MCF 10A (cell line): ENCODE data around the gene ZNF236. TPM values are rescaled to one million over a fixed set of nuclear protein-coding genes. Genes with fewer than 3 reads are reported as not detected.

Experiments
- BruUV-seq: library from RNA; stranded (reverse); fragments of 400-500 nt; replicated peaks from 2 replicates; lab custom pipeline; 2021; lab: Mats Ljungman, UMichigan
- CTCF ChIA-PET: fragments of 300-600 bp; sonication (Branson Sonifier 250); formaldehyde crosslinking; extraction: SDS; loops from one replicate; lab custom pipeline; 2021; ENCODE audit warnings: antibody characterized with exemption, inconsistent platforms; lab: Yijun Ruan, JAX
- POLR2A ChIA-PET: fragments of 300-600, 350-650 bp; sonication (Branson Sonifier 250); formaldehyde crosslinking; extraction: SDS; loops from one replicate; lab custom pipeline; 2020; ENCODE audit warnings: antibody characterized with exemption, inconsistent platforms; lab: Yijun Ruan, JAX
- DNase-seq: peaks from one replicate; pipeline ENCODE4 v3.0.0-alpha.2; 2018; ENCODE audit not compliant: unreplicated experiment
- H3K27ac Mint-ChIP-seq: one replicate; pipeline ENCODE4 v1.8.0; 2022; ENCODE audit warnings: mild to moderate bottlenecking, low read depth, mixed read lengths; ENCODE audit not compliant: unreplicated experiment
- H3K27me3 Mint-ChIP-seq: one replicate; pipeline ENCODE4 v1.8.0; 2022; ENCODE audit warnings: mixed read lengths; ENCODE audit not compliant: insufficient read depth, unreplicated experiment
- H3K36me3 Mint-ChIP-seq: one replicate; pipeline ENCODE4 v1.8.0; 2022; ENCODE audit warnings: mild to moderate bottlenecking, moderate library complexity, mixed read lengths; ENCODE audit not compliant: insufficient read depth, unreplicated experiment
- H3K4me1 Mint-ChIP-seq: one replicate; pipeline ENCODE4 v1.8.0; 2022; ENCODE audit warnings: mixed read lengths; ENCODE audit not compliant: insufficient read depth, unreplicated experiment
- H3K4me3 Mint-ChIP-seq: one replicate; pipeline ENCODE4 v1.8.0; 2022; ENCODE audit warnings: mild to moderate bottlenecking, moderate library complexity, mixed read lengths; ENCODE audit not compliant: unreplicated experiment
- H3K9me3 Mint-ChIP-seq: one replicate; pipeline ENCODE4 v1.8.0; 2022; ENCODE audit warnings: mixed read lengths; ENCODE audit not compliant: unreplicated experiment
- CTCF ChIP-seq: fragments of 200-600 bp; IDR thresholded peaks from one replicate; pipeline ENCODE4 v1.8.0; 2022; ENCODE audit warnings: antibody characterized with exemption, mild to moderate bottlenecking; ENCODE audit not compliant: unreplicated experiment
- intact Hi-C: fragments of 100-400 bp; cut with micrococcal nuclease; formaldehyde crosslinking; loops from 2 replicates; pipeline ENCODE4 v1.14.1; 2022
- total RNA-seq: library from RNA; stranded (reverse); gene quantifications from 2 replicates; pipeline ENCODE4 v1.2.3, GENCODE V29; 2022

The ZNF236 gene
- total RNA-seq, 1 experiment from 2014 or later = 15.3 TPM

DNA sequence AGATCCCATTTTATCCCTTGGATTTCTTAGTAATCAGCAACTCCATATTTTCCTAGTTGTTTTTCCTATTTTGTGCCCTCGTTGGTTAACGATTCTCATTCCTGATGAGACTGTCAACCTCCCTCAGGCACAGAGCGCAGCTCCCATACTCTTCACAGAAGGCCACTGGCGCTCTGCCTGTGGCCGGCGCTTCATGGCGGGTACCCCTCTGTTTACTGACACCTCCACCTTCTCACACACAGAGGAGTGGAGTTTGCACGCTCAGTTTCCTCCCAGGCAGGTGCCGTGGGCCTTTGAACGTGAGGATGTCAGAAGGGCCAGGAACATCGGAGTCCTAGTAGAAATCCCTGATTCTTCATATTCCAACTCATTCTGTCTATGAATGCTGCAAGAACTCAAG lies 171.2 kb downstream of the ZNF236 start:
- H3K9me3 Mint-ChIP-seq = no peaks in the 10 kb centered on the region
- H3K4me1 Mint-ChIP-seq = no peaks in the 10 kb centered on the region
- H3K27ac Mint-ChIP-seq = no peak overlapping the region
- H3K4me3 Mint-ChIP-seq = no peak overlapping the region
- H3K36me3 Mint-ChIP-seq = no peaks in the 10 kb centered on the region
- intact Hi-C loops = no loop called here
- no peak for TF ChIP-seq CTCF
- peaks cover 30% of the 10 kb centered on the region for H3K27me3 Mint-ChIP-seq
- ChIA-PET POLR2A (no interaction called here), CTCF (interaction anchor here (0.6 to 6.7 kb wide), 2 partner anchors 9 to 33 kb away, joined by 3 to 40 read pairs; no protein-coding TSS in a partner anchor)
- no peak for DNase-seq
- no TSS peak for BruUV-seq

DNA sequence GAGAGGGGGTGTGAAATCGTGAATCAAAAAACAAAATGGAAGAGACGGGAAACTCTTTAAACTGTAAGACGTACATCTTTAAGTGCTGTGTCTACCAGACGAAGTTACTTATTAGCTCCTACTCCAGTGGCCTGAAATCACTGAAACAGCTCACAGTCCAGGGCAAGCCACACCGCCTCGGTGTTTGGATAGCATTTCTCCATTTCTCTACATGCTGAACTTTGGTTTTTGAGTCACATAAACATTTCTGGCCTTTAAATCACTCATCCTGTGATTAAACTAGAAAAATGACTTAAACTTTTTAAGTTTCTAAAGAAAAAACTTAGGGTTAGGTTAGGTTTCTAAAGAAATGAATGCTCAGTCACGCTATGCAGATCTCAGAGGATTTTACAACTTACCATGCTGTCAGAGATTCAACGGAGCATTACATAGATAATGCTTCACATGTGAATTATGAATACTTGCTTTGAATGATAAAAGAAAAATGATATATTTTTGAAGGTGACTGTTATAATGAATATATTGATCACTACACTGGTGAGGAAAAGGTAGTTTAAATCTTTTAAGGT lies 171.8 kb downstream of the ZNF236 start:
- TF ChIP-seq CTCF = no peak
- no peak overlapping the region for H3K4me3 Mint-ChIP-seq
- no peak for DNase-seq
- CTCF ChIA-PET = interaction anchor here (0.6 to 6.7 kb wide), 2 partner anchors 10 to 34 kb away, joined by 3 to 40 read pairs; no protein-coding TSS in a partner anchor
- BruUV-seq = no TSS peak
- H3K36me3 Mint-ChIP-seq = no peaks in the 10 kb centered on the region
- POLR2A ChIA-PET = interaction anchor here (1.0 kb wide), 1 partner anchor 26 kb away, joined by 3 read pairs; no protein-coding TSS in a partner anchor
- H3K4me1 Mint-ChIP-seq = no peaks in the 10 kb centered on the region
- H3K27me3 Mint-ChIP-seq = peaks cover 29% of the 10 kb centered on the region
- intact Hi-C loops = no loop called here
- no peak overlapping the region for H3K27ac Mint-ChIP-seq
- no peaks in the 10 kb centered on the region for H3K9me3 Mint-ChIP-seq

GRCh38 chr18:76995896-76996295 lies 173.5 kb downstream of the ZNF236 start:
- Mint-ChIP-seq H3K27ac (no peak overlapping the region), H3K4me1 (no peaks in the 10 kb centered on the region), H3K9me3 (no peaks in the 10 kb centered on the region), H3K4me3 (no peak overlapping the region), H3K36me3 (no peaks in the 10 kb centered on the region), H3K27me3 (peaks cover 22% of the 10 kb centered on the region)
- no peak for TF ChIP-seq CTCF
- intact Hi-C loops = no loop called here
- no TSS peak for BruUV-seq
- CTCF ChIA-PET = interaction anchor here (1.3 to 6.7 kb wide), 5 partner anchors 12 to 216 kb away, joined by 3 to 40 read pairs (median 10); no protein-coding TSS in a partner anchor
- POLR2A ChIA-PET = no interaction called here
- DNase-seq = no peak

GRCh38 chr18:76996429-76996828 lies 174.1 kb downstream of the ZNF236 start:
- Mint-ChIP-seq H3K4me3 (no peak overlapping the region), H3K4me1 (no peaks in the 10 kb centered on the region), H3K36me3 (no peaks in the 10 kb centered on the region), H3K27me3 (peaks cover 17% of the 10 kb centered on the region), H3K27ac (no peak overlapping the region), H3K9me3 (no peaks in the 10 kb centered on the region)
- intact Hi-C loops = no loop called here
- ChIA-PET CTCF (interaction anchor here (0.8 to 6.7 kb wide), 6 partner anchors 12 to 216 kb away, joined by 3 to 40 read pairs (median 9); no protein-coding TSS in a partner anchor), POLR2A (no interaction called here)
- TF ChIP-seq CTCF = no peak
- no TSS peak for BruUV-seq
- DNase-seq = no peak
